HepG2 (cell line): ENCODE measurements around the gene ISLR2. TPM values are rescaled to one million over a fixed set of nuclear protein-coding genes. Genes with fewer than 3 reads are reported as not detected.

ENCODE experiments used
- ATAC-seq: fragments of 200-7000 bp; cut with Tn5 transposase; 3 replicates; pipeline ENCODE4 v1.9.1; 2020; ENCODE audit warnings: mild to moderate bottlenecking, moderate library complexity
- BruUV-seq: library from RNA; stranded (reverse); fragments of 400-500 nt; replicated peaks from 2 replicates; lab custom pipeline; 2021; lab: Mats Ljungman, UMichigan
- CTCF ChIA-PET: fragments of 300-600 bp; formaldehyde crosslinking; extraction: SDS; loops from one replicate; lab custom pipeline; 2021; ENCODE audit warnings: low total read pairs, inconsistent platforms, low intra/inter-chr PET ratio; lab: Yijun Ruan, JAX
- POLR2A ChIA-PET: fragments of 350-600 bp; sonication (Branson Sonifier 250); formaldehyde crosslinking; loops from one replicate; lab custom pipeline; 2020; ENCODE audit warnings: antibody characterized with exemption, inconsistent platforms; lab: Yijun Ruan, JAX
- DNase-seq: peaks from one replicate; pipeline ENCODE4 v3.0.0-alpha.2; 2015; ENCODE audit warnings: low spot score
- FAIRE-seq: peaks from 3 replicates; lab custom pipeline; 2011; peaks lifted over from hg19 to GRCh38; lab: Jason Lieb, UNC
- H2AFZ ChIP-seq: one replicate; pipeline ENCODE4 v1.6.1; 2011; ENCODE audit warnings: low read length, inconsistent platforms
- H3K27ac ChIP-seq: fragments of 300-600 bp; 3 replicates; pipeline ENCODE4 v1.8.0; 2011; ENCODE audit warnings: mixed run types, mild to moderate bottlenecking, mixed read lengths, low read length, inconsistent platforms; ENCODE audit not compliant: insufficient read depth; ENCODE audit errors: extremely low read length
- H3K27me3 ChIP-seq, 2 experiments: fragments of 200-600 bp in 1 of 2; 2 replicates in 1 of 2; 3 replicates in 1 of 2; pipeline versions ENCODE4 v1.6.0 to v1.8.0; 2011; ENCODE audit warnings: low read length in 2 of 2, mild to moderate bottlenecking in 2 of 2, moderate library complexity in 2 of 2, inconsistent platforms in 1 of 2; ENCODE audit not compliant: insufficient read depth in 2 of 2, control insufficient read depth in 1 of 2
- H3K36me3 ChIP-seq, 2 experiments: fragments of 200-600 bp in 1 of 2; replicated peaks in 1 of 2; 2 replicates in 1 of 2; 3 replicates in 1 of 2; pipeline versions ENCODE4 v1.5.1 to v1.8.0; 2011; ENCODE audit warnings: low read length in 2 of 2, inconsistent platforms in 1 of 2; ENCODE audit not compliant: insufficient read depth in 2 of 2, control insufficient read depth in 1 of 2
- H3K4me1 ChIP-seq: 2 replicates; pipeline ENCODE4 v1.5.1; 2012; ENCODE audit warnings: low read length, inconsistent platforms; ENCODE audit not compliant: insufficient read depth
- H3K4me2 ChIP-seq: 2 replicates; pipeline ENCODE4 v1.6.0; 2011; ENCODE audit warnings: low read depth, low read length, inconsistent platforms
- H3K4me3 ChIP-seq, 3 experiments: fragments of 200-600 bp in 1 of 3; sonication (generic), shearing (Covaris generic) in 1 of 3; replicated peaks in 1 of 3; 2 replicates each; pipeline ENCODE4 v1.5.1; 2011 to 2016; ENCODE audit warnings: low read length in 3 of 3, inconsistent platforms in 2 of 3, low read depth in 2 of 3, mild to moderate bottlenecking in 2 of 3, control low read depth in 1 of 3, mixed read lengths in 1 of 3; ENCODE audit not compliant: insufficient read depth in 1 of 3
- H3K79me2 ChIP-seq: one replicate; pipeline ENCODE4 v1.6.1; 2011; ENCODE audit warnings: low read length, inconsistent platforms; ENCODE audit not compliant: insufficient read depth
- H3K9ac ChIP-seq: 2 replicates; pipeline ENCODE4 v1.6.0; 2011; ENCODE audit warnings: mild to moderate bottlenecking, low read depth, low read length, inconsistent platforms; ENCODE audit not compliant: insufficient read depth
- H3K9me3 ChIP-seq: 2 replicates; pipeline ENCODE4 v1.5.1; 2012; ENCODE audit warnings: mild to moderate bottlenecking, low read length
- H4K20me1 ChIP-seq: 2 replicates; pipeline ENCODE4 v1.6.0; 2011; ENCODE audit warnings: inconsistent platforms, mild to moderate bottlenecking, low read length, moderate library complexity; ENCODE audit not compliant: insufficient read depth
- PPARG ChIP-seq: conservative IDR thresholded peaks from 2 replicates; pipeline ENCODE4 v1.6.1; 2016; ENCODE audit warnings: missing biosample characterization, missing genetic modification reagents
- ZNF609 ChIP-seq: sonication (generic); formaldehyde crosslinking; IDR thresholded peaks from 2 replicates; pipeline ENCODE4 v1.4.0; 2020; ENCODE audit warnings: mild to moderate bottlenecking, missing genetic modification reagents, borderline replicate concordance
- WGBS: methylation state at CpG from one replicate; pipeline ENCODE4 v1.1.6; 2017; ENCODE audit warnings: low lambda C conversion rate; 5-methylcytosine and 5-hydroxymethylcytosine counted together
- in situ Hi-C: cut with HindIII; loops from 2 replicates; pipeline ENCODE4 v1.10.0; 2017; ENCODE audit warnings: low pct_unique_long_range_greater_than_20kb; ENCODE audit not compliant: extremely low pct_ligation_motif_present
- intact Hi-C: fragments of 100-400 bp; cut with micrococcal nuclease; formaldehyde crosslinking; loops from one replicate; pipeline ENCODE4 v1.10.0; 2022; ENCODE audit not compliant: unreplicated experiment
- polyA plus RNA-seq, 8 experiments: library from polyadenylated mRNA; depleted of rRNA in 3 of 8; stranded (reverse) in 7 of 8; unstranded in 1 of 8; fragments of >200 nt; fragmentation: Illumina TruSeq in 4 of 8; extraction: Trizol in 4 of 8; gene quantifications; 2 replicates each; pipeline versions ENCODE4 v1.2.1 to v1.2.3, GENCODE V29; 2011 to 2016; ENCODE audit warnings: low read depth in 4 of 8, missing spikeins in 1 of 8, mixed read lengths in 1 of 8; ENCODE audit not compliant: insufficient read depth in 1 of 8
- total RNA-seq, 5 experiments: library from RNA; depleted of rRNA; stranded (reverse); fragments of >200 nt; fragmentation: Illumina TruSeq; extraction: Trizol; gene quantifications; 2 replicates each; pipeline ENCODE4 v1.2.3, GENCODE V29; 2016; ENCODE audit warnings: low read depth in 1 of 5

The ISLR2 gene
- total and polyA plus RNA-seq, 2 of the 13 experiments (the other 11 are each of a cell fraction or from before 2014, with no cell fraction given) = not detected

DNA sequence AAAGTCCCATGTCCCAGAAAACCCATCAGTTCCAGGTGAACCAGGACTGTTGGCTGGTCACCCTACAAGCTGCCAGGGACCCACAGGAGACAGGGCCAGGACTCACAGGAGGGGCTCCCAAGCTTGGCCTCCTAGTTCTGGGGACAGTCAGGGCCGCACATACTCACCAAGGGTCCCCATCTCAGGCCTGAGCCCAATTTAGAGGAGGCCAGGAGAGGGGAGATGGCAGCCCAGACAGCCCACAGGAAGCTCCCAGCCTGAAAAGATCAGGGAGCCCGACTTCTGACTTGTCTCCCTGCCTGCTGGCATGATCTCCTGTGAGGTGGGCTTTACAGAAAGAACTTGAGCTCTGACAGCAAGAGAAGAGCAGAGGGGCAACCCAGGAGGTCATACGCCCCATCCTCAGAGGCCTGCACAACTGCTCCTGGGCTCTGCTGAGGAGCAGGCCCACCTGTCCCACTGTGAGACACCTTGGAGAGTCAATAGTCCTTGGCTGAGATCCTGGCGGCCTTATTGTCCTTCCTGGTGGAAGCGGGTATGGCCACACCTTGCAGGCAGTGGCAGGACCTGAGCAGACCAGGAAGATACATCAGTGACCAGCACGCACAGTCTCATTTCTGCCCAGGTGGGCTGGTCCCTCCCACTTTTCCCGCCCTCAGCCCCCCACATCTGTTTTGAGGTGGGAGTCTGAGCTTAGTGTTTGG, 40.6 kb downstream of the ISLR2 start:
- FAIRE-seq = no peak
- intact Hi-C loops (no loop called here), in situ Hi-C loops (no loop called here)
- no peak overlapping the region for H3K27ac ChIP-seq
- no peak overlapping the region for H3K9ac ChIP-seq
- no peak overlapping the region for H3K4me3 ChIP-seq
- TF ChIP-seq ZNF609 (CRISPR knock-in tag) (no peak), PPARG (CRISPR knock-in tag) (no peak)
- no peak for ATAC-seq
- no peak overlapping the region for H3K4me2 ChIP-seq
- ChIA-PET POLR2A (no interaction called here), CTCF (no interaction called here)
- WGBS = 49% methylated on average over 3 of the region's 7 CpGs
- no peak overlapping the region for H2AFZ ChIP-seq
- BruUV-seq = no TSS peak
- H3K9me3 ChIP-seq = no peaks in the 10 kb centered on the region
- no peaks in the 10 kb centered on the region for H3K79me2 ChIP-seq
- no peaks in the 10 kb centered on the region for H3K4me1 ChIP-seq
- H3K36me3 ChIP-seq = no peaks in the 10 kb centered on the region
- peaks cover 9 to 38% of the 10 kb centered on the region in 2 experiments; a peak in 4 of 5 replicates for H3K27me3 ChIP-seq
- no peaks in the 10 kb centered on the region for H4K20me1 ChIP-seq
- no peak for DNase-seq
